GM18519 (cell line): ENCODE measurements around the gene LARP4B.

Experiments
- ATAC-seq: cut with Tn5 transposase; IDR thresholded peaks from one replicate; pipeline ENCODE4 v1.9.1; 2021; ENCODE audit warnings: mild to moderate bottlenecking, moderate library complexity; ENCODE audit not compliant: unreplicated experiment, low FRiP score

The LARP4B gene

GRCh38 chr10:811379-812175 lies 119.9 kb downstream of the LARP4B start:
- ATAC-seq = no peak

- no peak for ATAC-seq
Observed at GRCh38 chr10:810351-810846, 121.1 kb downstream of the LARP4B start.

GRCh38 chr10:809671-810350 lies 121.7 kb downstream of the LARP4B start:
- no peak for ATAC-seq

GRCh38 chr10:807958-808353 lies 123.5 kb downstream of the LARP4B start:
- ATAC-seq = no peak

GRCh38 chr10:807163-807957 lies 124.1 kb downstream of the LARP4B start:
- no peak for ATAC-seq

GRCh38 chr10:806451-807162 lies 124.9 kb downstream of the LARP4B start:
- ATAC-seq = no peak

GRCh38 chr10:805620-806305 lies 125.7 kb downstream of the LARP4B start:
- ATAC-seq = no peak

GRCh38 chr10:804787-805619 lies 126.5 kb downstream of the LARP4B start:
- no peak for ATAC-seq

GRCh38 chr10:804191-804781 lies 127.2 kb downstream of the LARP4B start:
- ATAC-seq = no peak

- no peak for ATAC-seq
Observed at GRCh38 chr10:803041-803741, 128.3 kb downstream of the LARP4B start.

- ATAC-seq = no peak
Observed at GRCh38 chr10:802506-802905, 129.0 kb downstream of the LARP4B start.

- ATAC-seq = no peak
Observed at GRCh38 chr10:797179-797578, 134.3 kb downstream of the LARP4B start.

GRCh38 chr10:796233-796632 lies 135.3 kb downstream of the LARP4B start:
- no peak for ATAC-seq

GRCh38 chr10:794382-794956 lies 137.0 kb downstream of the LARP4B start:
- no peak for ATAC-seq

GRCh38 chr10:792792-793100 lies 138.8 kb downstream of the LARP4B start:
- no peak for ATAC-seq

GRCh38 chr10:792083-792791 lies 139.3 kb downstream of the LARP4B start:
- ATAC-seq = no peak

- no peak for ATAC-seq
Observed at GRCh38 chr10:791639-792038, 139.9 kb downstream of the LARP4B start.
